ENCODE measurements around the gene WNK1.

Gene WNK1

GRCh38 chr12:863285-863684, 110.9 kb downstream of the WNK1 start:
- DNase-seq (ENCODE audit: low read depth), result no peak

DNA sequence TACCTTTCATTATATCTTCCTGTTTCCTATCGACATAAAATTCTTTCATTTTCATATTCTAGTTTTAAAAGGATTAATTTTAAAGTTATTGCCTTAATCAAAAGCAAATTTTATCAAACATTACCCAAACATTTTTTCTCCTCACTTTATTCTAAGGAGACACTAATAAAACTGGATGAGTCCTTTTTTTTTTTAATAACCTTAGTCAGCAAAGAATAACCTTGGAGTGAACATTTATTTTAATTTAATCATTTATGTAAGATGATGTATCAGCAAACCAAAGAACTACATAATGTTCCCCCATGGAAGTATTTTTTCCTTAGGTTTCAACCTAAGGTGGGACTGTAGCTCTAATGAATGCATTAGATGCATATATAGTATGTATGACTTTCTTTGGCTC, 113.2 kb downstream of the WNK1 start:
- DNase-seq (ENCODE audit: low read depth), result no peak

DNA sequence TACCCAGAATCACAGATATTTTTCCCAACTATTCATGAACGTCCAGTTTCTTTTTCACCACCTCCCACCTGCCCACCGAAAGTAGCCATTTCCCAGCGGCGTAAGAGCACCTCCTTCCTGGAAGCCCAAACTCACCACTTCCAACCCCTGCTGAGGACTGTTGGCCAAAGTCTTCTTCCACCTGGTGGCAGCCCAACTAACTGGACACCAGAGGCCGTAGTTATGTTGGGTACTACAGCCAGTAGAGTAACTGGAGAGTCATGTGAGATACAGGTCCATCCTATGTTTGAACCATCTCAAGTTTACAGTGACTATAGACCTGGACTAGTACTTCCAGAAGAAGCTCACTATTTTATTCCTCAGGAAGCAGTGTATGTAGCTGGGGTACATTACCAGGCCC, 115.5 kb downstream of the WNK1 start:
- no peak for DNase-seq (ENCODE audit: low read depth)

DNA sequence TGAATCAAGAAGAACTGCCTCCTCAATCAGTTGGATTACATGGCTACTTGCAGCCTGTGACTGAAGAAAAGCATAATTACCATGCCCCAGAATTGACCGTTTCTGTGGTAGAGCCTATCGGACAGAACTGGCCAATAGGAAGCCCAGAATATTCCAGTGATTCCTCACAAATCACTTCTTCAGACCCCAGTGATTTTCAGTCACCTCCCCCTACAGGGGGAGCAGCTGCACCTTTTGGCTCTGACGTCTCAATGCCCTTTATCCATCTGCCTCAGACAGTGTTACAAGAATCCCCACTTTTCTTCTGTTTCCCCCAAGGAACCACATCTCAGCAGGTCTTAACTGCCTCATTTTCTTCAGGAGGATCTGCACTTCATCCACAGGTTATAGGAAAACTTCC, 116.3 kb downstream of the WNK1 start:
- no peak for DNase-seq (ENCODE audit: low read depth)

GRCh38 chr12:870378-870777, 118.0 kb downstream of the WNK1 start:
- DNase-seq (ENCODE audit: low read depth), result no peak

DNA sequence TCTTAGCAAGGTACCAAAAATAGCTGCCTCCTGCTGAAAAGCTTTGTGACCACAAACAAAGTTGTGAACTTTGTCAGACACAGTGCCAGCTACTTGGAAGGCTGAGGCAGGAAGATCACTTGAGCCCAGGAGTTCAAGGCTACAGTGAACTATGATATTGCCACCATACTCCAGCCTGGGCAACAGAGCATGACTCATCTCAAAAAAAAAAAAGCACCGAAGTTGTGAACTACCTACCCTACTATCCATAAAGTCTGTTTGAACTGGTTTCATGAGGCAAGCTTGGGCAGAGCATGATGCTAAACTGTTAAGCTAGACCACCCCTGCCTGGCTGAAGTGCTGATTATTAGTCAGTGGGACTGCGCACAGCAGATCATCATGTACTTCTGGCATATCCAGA, 121.6 kb downstream of the WNK1 start:
- DNase-seq (ENCODE audit: low read depth), result peak; percentile 24

DNA sequence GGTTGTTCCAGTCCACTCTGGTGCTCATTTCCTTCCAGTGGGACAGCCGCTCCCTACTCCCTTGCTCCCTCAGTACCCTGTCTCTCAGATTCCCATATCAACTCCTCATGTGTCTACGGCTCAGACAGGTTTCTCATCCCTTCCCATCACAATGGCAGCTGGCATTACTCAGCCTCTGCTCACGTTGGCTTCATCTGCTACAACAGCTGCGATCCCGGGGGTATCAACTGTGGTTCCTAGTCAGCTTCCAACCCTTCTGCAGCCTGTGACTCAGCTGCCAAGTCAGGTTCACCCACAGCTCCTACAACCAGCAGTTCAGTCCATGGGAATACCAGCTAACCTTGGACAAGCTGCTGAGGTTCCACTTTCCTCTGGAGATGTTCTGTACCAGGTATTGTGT, 127.3 kb downstream of the WNK1 start:
- DNase-seq (ENCODE audit: low read depth), result no peak

DNA sequence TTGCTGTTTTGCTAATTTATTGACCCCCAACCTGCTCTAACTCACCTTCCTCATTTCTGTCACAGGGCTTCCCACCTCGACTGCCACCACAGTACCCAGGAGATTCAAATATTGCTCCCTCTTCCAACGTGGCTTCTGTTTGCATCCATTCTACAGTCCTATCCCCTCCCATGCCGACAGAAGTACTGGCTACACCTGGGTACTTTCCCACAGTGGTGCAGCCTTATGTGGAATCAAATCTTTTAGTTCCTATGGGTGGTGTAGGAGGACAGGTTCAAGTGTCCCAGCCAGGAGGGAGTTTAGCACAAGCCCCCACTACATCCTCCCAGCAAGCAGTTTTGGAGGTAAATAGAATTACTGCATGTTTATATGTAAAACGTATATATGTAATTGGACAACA, 128.3 kb downstream of the WNK1 start:
- DNase-seq (ENCODE audit: low read depth), result no peak

DNA sequence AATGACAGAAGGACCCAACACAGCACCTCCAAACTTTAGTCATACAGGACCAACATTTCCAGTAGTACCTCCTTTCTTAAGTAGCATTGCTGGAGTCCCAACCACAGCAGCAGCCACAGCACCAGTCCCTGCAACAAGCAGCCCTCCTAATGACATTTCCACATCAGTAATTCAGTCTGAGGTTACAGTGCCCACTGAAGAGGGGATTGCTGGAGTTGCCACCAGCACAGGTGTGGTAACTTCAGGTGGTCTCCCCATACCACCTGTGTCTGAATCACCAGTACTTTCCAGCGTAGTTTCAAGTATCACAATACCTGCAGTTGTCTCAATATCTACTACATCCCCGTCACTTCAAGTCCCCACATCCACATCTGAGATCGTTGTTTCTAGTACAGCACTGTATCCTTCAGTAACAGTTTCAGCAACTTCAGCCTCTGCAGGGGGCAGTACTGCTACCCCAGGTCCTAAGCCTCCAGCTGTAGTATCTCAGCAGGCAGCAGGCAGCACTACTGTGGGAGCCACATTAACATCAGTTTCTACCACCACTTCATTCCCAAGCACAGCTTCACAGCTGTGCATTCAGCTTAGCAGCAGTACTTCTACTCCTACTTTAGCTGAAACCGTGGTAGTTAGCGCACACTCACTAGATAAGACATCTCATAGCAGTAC, 132.5 kb downstream of the WNK1 start:
- no peak for DNase-seq (ENCODE audit: low read depth)

GRCh38 chr12:885701-886100, 133.3 kb downstream of the WNK1 start:
- no peak for DNase-seq (ENCODE audit: low read depth)

GRCh38 chr12:886206-886605, 133.8 kb downstream of the WNK1 start:
- DNase-seq (ENCODE audit: low read depth), result no peak

GRCh38 chr12:894226-894625, 141.8 kb downstream of the WNK1 start:
- DNase-seq (ENCODE audit: low read depth), result no peak

- DNase-seq (ENCODE audit: low read depth), result no peak
Measured at GRCh38 chr12:896031-896430, 143.7 kb downstream of the WNK1 start.

GRCh38 chr12:897386-897785, 145.0 kb downstream of the WNK1 start:
- no peak for DNase-seq (ENCODE audit: low read depth)

DNA sequence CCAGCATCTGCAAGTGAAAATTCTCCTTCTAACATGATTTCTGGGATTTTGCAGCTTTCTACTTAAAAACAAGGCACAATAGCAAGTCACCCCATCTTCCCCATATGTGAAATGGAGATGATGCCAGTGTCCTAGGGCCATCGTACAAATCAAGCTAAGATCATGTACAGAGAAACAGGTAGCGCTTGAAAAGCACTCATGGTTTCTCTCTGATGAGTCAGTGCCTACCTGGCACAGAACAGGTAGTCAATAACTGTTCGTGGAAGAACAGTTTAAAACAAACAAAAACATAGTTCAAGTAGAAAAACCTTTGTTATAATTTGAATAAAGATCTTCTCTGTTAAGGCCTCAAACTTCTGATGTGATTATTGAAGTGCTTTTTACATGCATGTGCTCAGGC, 150.2 kb downstream of the WNK1 start:
- DNase-seq (ENCODE audit: low read depth), result no peak

- DNase-seq (ENCODE audit: low read depth), result no peak
Measured at GRCh38 chr12:903055-903454, 150.7 kb downstream of the WNK1 start.

DNA sequence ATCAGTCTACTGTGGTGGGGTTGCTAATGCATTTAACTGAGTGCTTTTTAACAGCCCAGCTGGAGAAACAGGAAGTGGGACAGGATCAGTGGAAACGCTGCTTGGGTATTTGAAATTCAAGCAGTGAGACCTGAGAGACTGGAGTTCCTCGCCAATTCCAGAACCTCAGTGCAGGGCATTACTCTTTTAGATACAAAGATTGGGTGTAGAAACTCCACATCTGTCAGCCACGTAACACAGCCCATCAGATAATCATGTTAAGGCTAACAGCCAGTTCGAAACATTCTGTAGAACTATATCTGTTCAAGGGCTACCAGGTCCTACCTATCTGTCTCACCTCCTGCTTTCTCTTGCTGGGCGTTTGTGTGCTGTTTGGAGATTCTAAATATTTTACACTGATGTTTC, 151.6 kb downstream of the WNK1 start:
- no peak for DNase-seq (ENCODE audit: low read depth)

DNA sequence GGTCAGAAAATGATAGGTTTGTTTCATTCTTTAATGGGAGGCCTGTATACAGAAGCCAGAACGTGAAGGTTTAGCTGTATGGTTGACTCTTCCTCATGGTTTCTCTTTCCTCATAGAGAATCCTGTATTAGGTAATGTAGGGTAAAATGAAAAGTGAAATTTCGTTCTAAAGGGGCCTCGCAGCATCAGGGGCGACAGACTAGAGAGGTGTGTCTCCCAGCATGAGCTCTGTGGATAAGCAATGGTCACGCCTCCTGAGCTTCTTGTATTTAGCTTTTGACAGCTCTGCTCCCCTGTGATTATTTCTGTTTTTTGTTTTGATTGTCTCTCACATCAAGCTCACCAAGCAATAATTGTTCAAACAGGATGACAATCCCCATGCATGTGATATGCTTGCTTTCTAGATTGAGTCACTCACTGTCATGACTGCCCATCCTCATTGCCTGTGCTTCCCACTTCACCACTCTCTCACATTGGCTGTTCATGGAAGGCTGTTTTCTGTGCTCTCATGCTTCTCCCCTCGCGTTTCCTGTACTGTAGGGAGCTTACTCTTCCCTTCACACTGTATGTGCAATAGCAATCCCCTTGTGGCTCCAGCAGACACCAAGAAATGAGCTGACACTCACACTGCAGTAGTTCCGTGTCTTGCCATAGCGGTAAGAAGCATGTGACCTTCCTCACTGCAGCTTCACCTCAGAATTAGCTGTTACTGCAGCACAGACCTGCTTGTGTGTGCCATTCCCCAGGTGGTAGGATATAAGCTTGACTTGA, 153.1 kb downstream of the WNK1 start:
- DNase-seq (ENCODE audit: low read depth), result no peak

DNA sequence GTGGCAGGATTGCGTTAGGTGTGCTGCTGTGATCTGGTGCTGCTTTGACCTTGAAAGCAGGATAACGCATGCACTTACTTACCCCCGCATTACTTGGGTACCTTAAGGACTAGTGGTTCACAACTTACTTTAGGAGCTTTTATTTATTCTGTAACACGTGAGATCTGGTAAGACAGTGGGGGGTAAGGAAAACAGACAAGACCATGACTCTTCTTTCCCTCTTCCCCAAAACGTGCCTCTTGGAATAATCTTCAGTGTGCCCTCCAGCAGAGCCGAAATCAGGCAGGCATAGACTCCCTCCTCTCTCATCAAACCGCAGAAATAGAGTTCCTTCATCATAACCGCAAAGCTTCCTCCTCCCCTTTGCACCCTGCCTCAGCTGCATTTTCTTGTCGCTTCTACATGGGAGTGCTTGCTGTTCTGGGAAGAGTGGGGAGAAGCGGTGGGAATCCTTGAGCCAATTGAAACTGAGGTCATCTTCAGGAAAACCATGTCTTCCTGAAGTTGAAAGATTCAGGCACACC, 153.7 kb downstream of the WNK1 start:
- DNase-seq (ENCODE audit: low read depth), result no peak

- DNase-seq (ENCODE audit: low read depth), result no peak
Measured at GRCh38 chr12:907413-908185, 155.2 kb downstream of the WNK1 start.

- DNase-seq (ENCODE audit: low read depth), result no peak
Measured at GRCh38 chr12:909861-910260, 157.5 kb downstream of the WNK1 start.

GRCh38 chr12:910416-910815, 158.0 kb downstream of the WNK1 start:
- no peak for DNase-seq (ENCODE audit: low read depth)
